NB4 (cell line): ENCODE results near the gene EMP3.

Experiments used
- DNase-seq: peaks from one replicate; pipeline ENCODE4 v3.0.0; 2010; ENCODE audit warnings: low read depth
- H3K4me3 ChIP-seq: one replicate; pipeline ENCODE4 v1.5.1; 2011; ENCODE audit warnings: mild to moderate bottlenecking, low read depth, low read length, moderate library complexity
- CTCF ChIP-seq: IDR thresholded peaks from one replicate; pipeline ENCODE4 v1.5.1; 2012; ENCODE audit warnings: low read depth, low read length
- MAX ChIP-seq: IDR thresholded peaks from 2 replicates; pipeline ENCODE4 v1.6.1; 2011; ENCODE audit warnings: low read depth, low read length
- MYC ChIP-seq: IDR thresholded peaks from 2 replicates; pipeline ENCODE4 v1.6.1; 2011; ENCODE audit warnings: low read depth, low read length
- POLR2A ChIP-seq: IDR thresholded peaks from 2 replicates; pipeline ENCODE4 v1.6.1; 2011; ENCODE audit warnings: mild to moderate bottlenecking; ENCODE audit not compliant: insufficient read length; ENCODE audit errors: extremely low read depth

Gene EMP3

GRCh38 chr19:48333467-48334384 is 8.4 kb downstream of the EMP3 start:
- TF ChIP-seq POLR2A (peak; percentile 91), CTCF (peak; percentile 99), MAX (peak; percentile 97), MYC (peak; percentile 99)
- DNase-seq, result peak; percentile 100

GRCh38 chr19:48338253-48338755 is 13.0 kb downstream of the EMP3 start:
- no peak for DNase-seq
- no peak overlapping the region for H3K4me3 ChIP-seq
- no peak for TF ChIP-seq CTCF
- no peak for TF ChIP-seq MAX
- no peak for TF ChIP-seq MYC
- no peak for TF ChIP-seq POLR2A

More at GRCh38 chr19:48333467-48334384, 8.4 kb downstream of the EMP3 start:
- peak overlapping the region; percentile 68 for H3K4me3 ChIP-seq

- TF ChIP-seq MAX, result no peak
- TF ChIP-seq CTCF, result peak; percentile 17
- TF ChIP-seq POLR2A, result no peak
- peak; percentile 45 for DNase-seq
- no peak overlapping the region for H3K4me3 ChIP-seq
Measured at GRCh38 chr19:48338802-48339503, 13.6 kb downstream of the EMP3 start.

- DNase-seq, result peak; percentile 39
Measured at GRCh38 chr19:48340995-48341394, 15.6 kb downstream of the EMP3 start.

More at GRCh38 chr19:48340995-48341394, 15.6 kb downstream of the EMP3 start:
- H3K4me3 ChIP-seq, result no peak overlapping the region
- TF ChIP-seq POLR2A (no peak), CTCF (no peak), MYC (no peak)
